CD4-positive, CD25-positive, alpha-beta regulatory T cell (primary cell): ENCODE data around the gene OSR1. TPM values are rescaled to one million over a fixed set of nuclear protein-coding genes. Genes with fewer than 3 reads are reported as not detected.
"Not testable (repeated sequence)": the region's sequence is repeated elsewhere in the genome, so short reads cannot be mapped to it uniquely, and the experiment has no call there.

Experiments
- ATAC-seq, 2 donors: fragments of 150-1000 bp; cut with Tn5 transposase; one replicate each; pipeline ENCODE4 v1.10.0; 2021; ENCODE audit warnings: low read depth in 2 of 2, moderate number of reproducible peaks in 2 of 2, moderate library complexity in 1 of 2
- DNase-seq, 3 donors: peaks; one replicate each; pipeline versions ENCODE4 v3.0.0 to v3.0.0-alpha.2; 2012 to 2022; ENCODE audit warnings: mixed read lengths in 1 of 3
- H3K27ac ChIP-seq: one replicate; pipeline ENCODE4 v1.7.0; 2013; ENCODE audit warnings: mild to moderate bottlenecking, low read length; ENCODE audit not compliant: insufficient read depth, poor library complexity, severe bottlenecking
- H3K27me3 ChIP-seq: one replicate; pipeline ENCODE4 v1.7.0; 2013; ENCODE audit warnings: low read length; ENCODE audit not compliant: control insufficient read depth, insufficient read depth
- H3K36me3 ChIP-seq: one replicate; pipeline ENCODE4 v1.7.0; 2013; ENCODE audit warnings: mild to moderate bottlenecking, low read length, moderate library complexity; ENCODE audit not compliant: control insufficient read depth, insufficient read depth
- H3K4me1 ChIP-seq: 2 replicates; pipeline ENCODE4 v1.7.0; 2013; ENCODE audit warnings: mild to moderate bottlenecking, low read length; ENCODE audit not compliant: insufficient read depth, control insufficient read depth, poor library complexity, severe bottlenecking
- H3K4me3 ChIP-seq: one replicate; pipeline ENCODE4 v1.7.0; 2013; ENCODE audit warnings: low read depth, mild to moderate bottlenecking, low read length, moderate library complexity
- H3K9me3 ChIP-seq, 2 experiments: 1 replicate in 1 of 2; 2 replicates in 1 of 2; pipeline ENCODE4 v1.7.0; 2013; ENCODE audit warnings: low read length in 2 of 2, mild to moderate bottlenecking in 1 of 2, moderate library complexity in 1 of 2; ENCODE audit not compliant: control insufficient read depth in 2 of 2
- H3K27ac Mint-ChIP-seq, 3 donors: one replicate each; pipeline ENCODE4 v1.8.0; 2020 to 2022; ENCODE audit warnings: mild to moderate bottlenecking in 3 of 3, mixed read lengths in 3 of 3, moderate library complexity in 2 of 3
- H3K27me3 Mint-ChIP-seq: one replicate; pipeline ENCODE4 v1.8.0; 2022; ENCODE audit warnings: mild to moderate bottlenecking, mixed read lengths
- H3K36me3 Mint-ChIP-seq: one replicate; pipeline ENCODE4 v1.8.0; 2020; ENCODE audit warnings: mixed read lengths
- H3K4me1 Mint-ChIP-seq, 4 donors: one replicate each; pipeline ENCODE4 v1.8.0; 2020 to 2022; ENCODE audit warnings: mixed read lengths in 4 of 4, mild to moderate bottlenecking in 1 of 4
- H3K4me3 Mint-ChIP-seq, 4 donors: one replicate each; pipeline ENCODE4 v1.8.0; 2020 to 2022; ENCODE audit warnings: mild to moderate bottlenecking in 4 of 4, mixed read lengths in 4 of 4, moderate library complexity in 3 of 4
- H3K9me3 Mint-ChIP-seq, 7 donors: one replicate each; pipeline ENCODE4 v1.8.0; 2020 to 2022; ENCODE audit warnings: mixed read lengths in 7 of 7, mild to moderate bottlenecking in 3 of 7, moderate library complexity in 2 of 7
- polyA plus RNA-seq, 4 donors: library from polyadenylated mRNA; unstranded; fragments of 300-500 nt; fragmentation: Illumina TruSeq; gene quantifications; one replicate each; pipeline ENCODE4 v1.2.3, GENCODE V29; 2021
- total RNA-seq: library from RNA; stranded (reverse); gene quantifications from one replicate; pipeline ENCODE4 v1.2.3, GENCODE V29; 2022

OSR1 gene
- not detected for total RNA-seq
- not detected for polyA plus RNA-seq

GRCh38 chr2:19358242-19359020 is at the start of gene OSR1:
TSS of gene OSR1 (minus strand) at chr2:19358623. CDS start at chr2:19353805, 4,818 bp downstream.
- H3K4me3 ChIP-seq, result no peak within 1 kb of the TSS
- ATAC-seq (no peak), DNase-seq (no peak)
- H3K4me3 Mint-ChIP-seq, result peak within 1 kb of the TSS; percentile 39 to 81 (median 53)
- peaks cover 67% of the 10 kb centered on the region for H3K27me3 ChIP-seq
- no peak within 1 kb of the TSS for H3K27ac ChIP-seq
- peaks cover 61% of the 10 kb centered on the region for H3K4me1 ChIP-seq
- H3K27ac Mint-ChIP-seq, result no peak within 1 kb of the TSS
- peaks cover 0 to 5% of the 10 kb centered on the region in 2 experiments for H3K9me3 ChIP-seq
- H3K9me3 Mint-ChIP-seq, result peaks cover 0 to 5% (median 0%) of the 10 kb centered on the region in 7 donors
- H3K36me3 Mint-ChIP-seq, result no peaks in the 10 kb centered on the region
- H3K4me1 Mint-ChIP-seq, result peaks cover 0 to 66% (median 41%) of the 10 kb centered on the region in 4 donors
- no peaks in the 10 kb centered on the region for H3K36me3 ChIP-seq
- peaks cover 98% of the 10 kb centered on the region for H3K27me3 Mint-ChIP-seq

- H3K4me3 Mint-ChIP-seq, result no peak overlapping the region
- H3K27ac Mint-ChIP-seq, result no peak overlapping the region
- H3K27ac ChIP-seq, result no peak overlapping the region
Measured at GRCh38 chr2:19403785-19404184, 45.4 kb upstream of the OSR1 start.

GRCh38 chr2:19392191-19392590 is 33.8 kb upstream of the OSR1 start:
- ATAC-seq (no peak), DNase-seq (no peak)
- Mint-ChIP-seq H3K4me3 (no peak overlapping the region), H3K27me3 (peaks cover 9% of the 10 kb centered on the region), H3K27ac (no peak overlapping the region), H3K36me3 (no peaks in the 10 kb centered on the region), H3K4me1 (no peaks in the 10 kb centered on the region), H3K9me3 (peaks cover 0 to 3% (median 0%) of the 10 kb centered on the region in 7 donors)
- no peaks in the 10 kb centered on the region for H3K27me3 ChIP-seq
- H3K4me3 ChIP-seq, result no peak overlapping the region
- H3K27ac ChIP-seq, result no peak overlapping the region
- H3K9me3 ChIP-seq, result no peaks in the 10 kb centered on the region
- no peaks in the 10 kb centered on the region for H3K36me3 ChIP-seq
- H3K4me1 ChIP-seq, result no peaks in the 10 kb centered on the region

More at GRCh38 chr2:19403785-19404184, 45.4 kb upstream of the OSR1 start:
- DNase-seq (no peak), ATAC-seq (no peak)
- H3K36me3 Mint-ChIP-seq, result no peaks in the 10 kb centered on the region
- H3K4me1 Mint-ChIP-seq, result no peaks in the 10 kb centered on the region
- no peaks in the 10 kb centered on the region for H3K9me3 ChIP-seq
- H3K27me3 Mint-ChIP-seq, result peaks cover 9% of the 10 kb centered on the region
- H3K36me3 ChIP-seq, result no peaks in the 10 kb centered on the region
- no peaks in the 10 kb centered on the region for H3K4me1 ChIP-seq
- peaks cover 2% of the 10 kb centered on the region for H3K27me3 ChIP-seq
- no peaks in the 10 kb centered on the region for H3K9me3 Mint-ChIP-seq
- H3K4me3 ChIP-seq, result no peak overlapping the region

GRCh38 chr2:19389469-19389868 is 31.0 kb upstream of the OSR1 start:
- H3K4me3 Mint-ChIP-seq, H3K27me3 ChIP-seq, H3K4me3 ChIP-seq, H3K27ac Mint-ChIP-seq, H3K36me3 ChIP-seq, H3K9me3 Mint-ChIP-seq, H3K36me3 Mint-ChIP-seq, H3K4me1 ChIP-seq, H3K4me1 Mint-ChIP-seq, H3K27me3 Mint-ChIP-seq, H3K9me3 ChIP-seq, H3K27ac ChIP-seq, ATAC-seq: not testable (repeated sequence)
- DNase-seq, result peak in 1 of 3 donors; percentile 23

GRCh38 chr2:19380532-19380931 is 22.1 kb upstream of the OSR1 start:
- H3K27ac ChIP-seq, result no peak overlapping the region
- Mint-ChIP-seq H3K27me3 (peaks cover 4% of the 10 kb centered on the region), H3K4me1 (no peaks in the 10 kb centered on the region), H3K9me3 (peaks cover 0 to 5% (median 0%) of the 10 kb centered on the region in 7 donors), H3K4me3 (no peak overlapping the region), H3K36me3 (no peaks in the 10 kb centered on the region), H3K27ac (no peak overlapping the region)
- no peak for DNase-seq
- H3K27me3 ChIP-seq, result peaks cover 6% of the 10 kb centered on the region
- H3K4me1 ChIP-seq, result no peaks in the 10 kb centered on the region
- H3K4me3 ChIP-seq, result no peak overlapping the region
- no peaks in the 10 kb centered on the region for H3K9me3 ChIP-seq
- H3K36me3 ChIP-seq, result no peaks in the 10 kb centered on the region
- no peak for ATAC-seq

GRCh38 chr2:19378939-19379338 is 20.5 kb upstream of the OSR1 start:
- no peaks in the 10 kb centered on the region for H3K4me1 ChIP-seq
- no peaks in the 10 kb centered on the region for H3K9me3 ChIP-seq
- peaks cover 6% of the 10 kb centered on the region for H3K27me3 ChIP-seq
- no peak for DNase-seq
- no peak overlapping the region for H3K27ac Mint-ChIP-seq
- no peak overlapping the region for H3K4me3 ChIP-seq
- peaks cover 4% of the 10 kb centered on the region for H3K27me3 Mint-ChIP-seq
- H3K36me3 Mint-ChIP-seq, result no peaks in the 10 kb centered on the region
- no peaks in the 10 kb centered on the region for H3K4me1 Mint-ChIP-seq
- no peak overlapping the region for H3K27ac ChIP-seq
- peaks cover 0 to 5% (median 0%) of the 10 kb centered on the region in 7 donors for H3K9me3 Mint-ChIP-seq
- ATAC-seq, result no peak
- H3K4me3 Mint-ChIP-seq, result no peak overlapping the region
- H3K36me3 ChIP-seq, result no peaks in the 10 kb centered on the region

GRCh38 chr2:19377717-19378116 is 19.3 kb upstream of the OSR1 start:
- ATAC-seq (no peak), DNase-seq (no peak)
- Mint-ChIP-seq H3K36me3 (no peaks in the 10 kb centered on the region), H3K27me3 (peaks cover 6% of the 10 kb centered on the region), H3K4me3 (no peak overlapping the region), H3K9me3 (peaks cover 0 to 2% (median 0%) of the 10 kb centered on the region in 7 donors), H3K27ac (peak overlapping the region in 1 of 3 donors; percentile 39), H3K4me1 (no peaks in the 10 kb centered on the region)
- no peaks in the 10 kb centered on the region for H3K9me3 ChIP-seq
- no peak overlapping the region for H3K4me3 ChIP-seq
- no peaks in the 10 kb centered on the region for H3K4me1 ChIP-seq
- H3K27ac ChIP-seq, result no peak overlapping the region
- H3K36me3 ChIP-seq, result no peaks in the 10 kb centered on the region
- peaks cover 6% of the 10 kb centered on the region for H3K27me3 ChIP-seq

GRCh38 chr2:19373352-19373751 is 14.9 kb upstream of the OSR1 start:
- Mint-ChIP-seq H3K9me3 (peaks cover 0 to 2% (median 0%) of the 10 kb centered on the region in 7 donors), H3K4me1 (no peaks in the 10 kb centered on the region), H3K27me3 (peaks cover 23% of the 10 kb centered on the region), H3K4me3 (no peak overlapping the region), H3K36me3 (no peaks in the 10 kb centered on the region), H3K27ac (no peak overlapping the region)
- Histone ChIP-seq H3K36me3 (no peaks in the 10 kb centered on the region), H3K4me1 (no peaks in the 10 kb centered on the region), H3K9me3 (no peaks in the 10 kb centered on the region), H3K4me3 (no peak overlapping the region), H3K27ac (no peak overlapping the region), H3K27me3 (peaks cover 3% of the 10 kb centered on the region)
- DNase-seq (no peak), ATAC-seq (no peak)
